Measurements from ENCODE around the gene DRG2.

The DRG2 gene

DNA sequence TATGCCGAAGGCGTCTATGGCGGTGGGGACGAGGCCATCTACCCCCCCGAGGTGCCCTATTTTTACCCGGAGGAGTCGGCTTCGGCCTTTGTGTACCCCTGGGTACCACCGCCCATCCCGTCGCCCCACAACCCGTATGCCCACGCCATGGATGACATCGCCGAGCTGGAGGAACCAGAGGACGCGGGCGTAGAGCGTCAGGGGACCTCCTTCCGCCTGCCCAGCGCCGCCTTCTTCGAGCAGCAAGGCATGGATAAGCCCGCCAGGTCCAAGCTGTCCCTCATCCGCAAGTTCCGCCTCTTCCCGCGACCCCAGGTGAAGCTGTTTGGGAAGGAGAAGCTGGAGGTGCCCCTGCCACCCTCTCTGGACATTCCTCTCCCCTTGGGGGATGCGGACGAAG lies 32.2 kb downstream of the DRG2 start:
- no peak for TF ChIP-seq TEAD4 (IDR thresholded peaks at IDR 0.05)
- no peak for TF ChIP-seq FOXM1 (IDR thresholded peaks at IDR 0.05; ENCODE audit: borderline replicate concordance, low read depth)
- no peak for TF ChIP-seq YY1 (IDR thresholded peaks at IDR 0.05; ENCODE audit: low read depth)
- TF ChIP-seq, protein P1, sequence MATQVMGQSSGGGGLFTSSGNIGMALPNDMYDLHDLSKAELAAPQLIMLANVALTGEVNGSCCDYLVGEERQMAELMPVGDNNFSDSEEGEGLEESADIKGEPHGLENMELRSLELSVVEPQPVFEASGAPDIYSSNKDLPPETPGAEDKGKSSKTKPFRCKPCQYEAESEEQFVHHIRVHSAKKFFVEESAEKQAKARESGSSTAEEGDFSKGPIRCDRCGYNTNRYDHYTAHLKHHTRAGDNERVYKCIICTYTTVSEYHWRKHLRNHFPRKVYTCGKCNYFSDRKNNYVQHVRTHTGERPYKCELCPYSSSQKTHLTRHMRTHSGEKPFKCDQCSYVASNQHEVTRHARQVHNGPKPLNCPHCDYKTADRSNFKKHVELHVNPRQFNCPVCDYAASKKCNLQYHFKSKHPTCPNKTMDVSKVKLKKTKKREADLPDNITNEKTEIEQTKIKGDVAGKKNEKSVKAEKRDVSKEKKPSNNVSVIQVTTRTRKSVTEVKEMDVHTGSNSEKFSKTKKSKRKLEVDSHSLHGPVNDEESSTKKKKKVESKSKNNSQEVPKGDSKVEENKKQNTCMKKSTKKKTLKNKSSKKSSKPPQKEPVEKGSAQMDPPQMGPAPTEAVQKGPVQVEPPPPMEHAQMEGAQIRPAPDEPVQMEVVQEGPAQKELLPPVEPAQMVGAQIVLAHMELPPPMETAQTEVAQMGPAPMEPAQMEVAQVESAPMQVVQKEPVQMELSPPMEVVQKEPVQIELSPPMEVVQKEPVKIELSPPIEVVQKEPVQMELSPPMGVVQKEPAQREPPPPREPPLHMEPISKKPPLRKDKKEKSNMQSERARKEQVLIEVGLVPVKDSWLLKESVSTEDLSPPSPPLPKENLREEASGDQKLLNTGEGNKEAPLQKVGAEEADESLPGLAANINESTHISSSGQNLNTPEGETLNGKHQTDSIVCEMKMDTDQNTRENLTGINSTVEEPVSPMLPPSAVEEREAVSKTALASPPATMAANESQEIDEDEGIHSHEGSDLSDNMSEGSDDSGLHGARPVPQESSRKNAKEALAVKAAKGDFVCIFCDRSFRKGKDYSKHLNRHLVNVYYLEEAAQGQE (IDR thresholded peaks at IDR 0.05; ENCODE audit: low read depth) = no peak
- no peak for TF ChIP-seq TCF12 (IDR thresholded peaks at IDR 0.05; ENCODE audit: low read depth)

DNA sequence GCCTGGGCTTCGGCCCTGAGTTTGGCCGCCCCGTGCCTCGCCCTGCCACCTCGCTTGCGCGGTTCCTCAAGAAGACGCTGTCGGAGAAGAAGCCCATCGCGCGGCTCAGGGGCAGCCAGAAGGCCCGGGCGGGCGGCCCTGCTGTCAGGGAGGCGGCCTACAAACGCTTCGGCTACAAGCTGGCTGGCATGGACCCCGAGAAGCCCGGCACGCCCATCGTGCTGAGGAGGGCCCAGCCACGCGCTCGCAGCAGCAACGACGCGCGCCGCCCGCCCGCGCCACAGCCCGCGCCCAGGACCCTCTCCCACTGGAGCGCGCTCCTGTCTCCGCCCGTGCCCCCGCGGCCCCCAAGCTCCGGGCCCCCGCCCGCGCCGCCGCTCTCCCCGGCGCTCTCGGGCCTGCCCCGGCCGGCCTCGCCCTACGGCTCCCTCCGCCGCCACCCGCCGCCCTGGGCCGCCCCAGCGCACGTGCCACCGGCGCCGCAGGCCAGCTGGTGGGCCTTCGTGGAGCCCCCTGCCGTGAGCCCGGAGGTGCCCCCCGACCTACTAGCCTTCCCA lies 32.8 kb downstream of the DRG2 start:
- TF ChIP-seq CREB1 (IDR thresholded peaks at IDR 0.05; ENCODE audit: low read depth) (no peak), EP300 (IDR thresholded peaks at IDR 0.05; ENCODE audit: borderline replicate concordance) (no peak), TCF12 (IDR thresholded peaks at IDR 0.05; ENCODE audit: low read depth) (no peak), CEBPB (IDR thresholded peaks at IDR 0.05) (no peak), ZBTB7A (IDR thresholded peaks at IDR 0.05; ENCODE audit: low read depth) (no peak), NFIC (IDR thresholded peaks at IDR 0.05) (no peak), YY1 (IDR thresholded peaks at IDR 0.05; ENCODE audit: low read depth) (no peak), RAD21 (IDR thresholded peaks at IDR 0.05; ENCODE audit: low read depth) (no peak), EGR1 (IDR thresholded peaks at IDR 0.05) (no peak), FOXM1 (IDR thresholded peaks at IDR 0.05; ENCODE audit: borderline replicate concordance, low read depth) (no peak), TEAD4 (IDR thresholded peaks at IDR 0.05) (no peak)
- TF ChIP-seq, protein P2, sequence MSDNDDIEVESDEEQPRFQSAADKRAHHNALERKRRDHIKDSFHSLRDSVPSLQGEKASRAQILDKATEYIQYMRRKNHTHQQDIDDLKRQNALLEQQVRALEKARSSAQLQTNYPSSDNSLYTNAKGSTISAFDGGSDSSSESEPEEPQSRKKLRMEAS (IDR thresholded peaks at IDR 0.05) = no peak
- TF ChIP-seq, protein P1 (IDR thresholded peaks at IDR 0.05; ENCODE audit: low read depth) = no peak
- TF ChIP-seq, protein P3, sequence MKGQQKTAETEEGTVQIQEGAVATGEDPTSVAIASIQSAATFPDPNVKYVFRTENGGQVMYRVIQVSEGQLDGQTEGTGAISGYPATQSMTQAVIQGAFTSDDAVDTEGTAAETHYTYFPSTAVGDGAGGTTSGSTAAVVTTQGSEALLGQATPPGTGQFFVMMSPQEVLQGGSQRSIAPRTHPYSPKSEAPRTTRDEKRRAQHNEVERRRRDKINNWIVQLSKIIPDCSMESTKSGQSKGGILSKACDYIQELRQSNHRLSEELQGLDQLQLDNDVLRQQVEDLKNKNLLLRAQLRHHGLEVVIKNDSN (IDR thresholded peaks at IDR 0.05) = no peak

DNA sequence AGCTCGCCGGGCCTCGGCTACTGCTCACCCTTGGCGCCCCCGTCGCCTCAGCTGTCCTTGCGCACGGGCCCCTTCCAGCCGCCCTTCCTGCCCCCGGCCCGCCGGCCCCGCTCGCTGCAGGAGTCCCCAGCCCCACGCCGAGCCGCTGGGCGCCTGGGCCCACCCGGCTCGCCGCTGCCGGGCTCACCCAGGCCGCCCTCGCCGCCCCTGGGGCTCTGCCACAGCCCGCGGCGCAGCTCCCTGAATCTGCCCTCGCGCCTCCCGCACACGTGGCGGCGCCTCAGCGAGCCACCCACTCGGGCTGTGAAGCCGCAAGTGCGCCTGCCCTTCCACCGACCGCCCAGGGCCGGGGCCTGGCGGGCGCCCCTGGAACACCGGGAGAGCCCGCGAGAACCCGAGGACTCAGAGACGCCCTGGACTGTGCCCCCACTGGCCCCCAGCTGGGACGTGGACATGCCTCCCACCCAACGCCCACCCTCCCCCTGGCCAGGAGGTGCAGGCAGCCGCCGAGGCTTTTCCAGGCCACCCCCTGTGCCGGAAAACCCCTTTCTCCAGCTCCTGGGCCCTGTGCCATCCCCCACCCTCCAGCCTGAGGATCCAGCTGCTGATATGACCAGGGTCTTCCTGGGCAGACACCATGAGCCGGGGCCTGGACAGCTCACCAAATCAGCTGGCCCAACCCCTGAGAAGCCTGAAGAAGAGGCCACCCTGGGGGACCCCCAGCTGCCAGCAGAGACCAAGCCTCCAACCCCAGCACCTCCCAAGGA lies 33.6 kb downstream of the DRG2 start:
- TF ChIP-seq CREB1 (IDR thresholded peaks at IDR 0.05; ENCODE audit: low read depth) = no peak
- no peak for TF ChIP-seq NFIC (IDR thresholded peaks at IDR 0.05)
- TF ChIP-seq EGR1 (IDR thresholded peaks at IDR 0.05) = no peak
- TF ChIP-seq, protein P1 (IDR thresholded peaks at IDR 0.05; ENCODE audit: low read depth) = no peak
- no peak for TF ChIP-seq TEAD4 (IDR thresholded peaks at IDR 0.05)
- TF ChIP-seq CEBPB (IDR thresholded peaks at IDR 0.05) = no peak
- no peak for TF ChIP-seq ZBTB7A (IDR thresholded peaks at IDR 0.05; ENCODE audit: low read depth)
- TF ChIP-seq YY1 (IDR thresholded peaks at IDR 0.05; ENCODE audit: low read depth) = no peak
- no peak for TF ChIP-seq TAF1 (IDR thresholded peaks at IDR 0.05; ENCODE audit: low read depth)

DNA sequence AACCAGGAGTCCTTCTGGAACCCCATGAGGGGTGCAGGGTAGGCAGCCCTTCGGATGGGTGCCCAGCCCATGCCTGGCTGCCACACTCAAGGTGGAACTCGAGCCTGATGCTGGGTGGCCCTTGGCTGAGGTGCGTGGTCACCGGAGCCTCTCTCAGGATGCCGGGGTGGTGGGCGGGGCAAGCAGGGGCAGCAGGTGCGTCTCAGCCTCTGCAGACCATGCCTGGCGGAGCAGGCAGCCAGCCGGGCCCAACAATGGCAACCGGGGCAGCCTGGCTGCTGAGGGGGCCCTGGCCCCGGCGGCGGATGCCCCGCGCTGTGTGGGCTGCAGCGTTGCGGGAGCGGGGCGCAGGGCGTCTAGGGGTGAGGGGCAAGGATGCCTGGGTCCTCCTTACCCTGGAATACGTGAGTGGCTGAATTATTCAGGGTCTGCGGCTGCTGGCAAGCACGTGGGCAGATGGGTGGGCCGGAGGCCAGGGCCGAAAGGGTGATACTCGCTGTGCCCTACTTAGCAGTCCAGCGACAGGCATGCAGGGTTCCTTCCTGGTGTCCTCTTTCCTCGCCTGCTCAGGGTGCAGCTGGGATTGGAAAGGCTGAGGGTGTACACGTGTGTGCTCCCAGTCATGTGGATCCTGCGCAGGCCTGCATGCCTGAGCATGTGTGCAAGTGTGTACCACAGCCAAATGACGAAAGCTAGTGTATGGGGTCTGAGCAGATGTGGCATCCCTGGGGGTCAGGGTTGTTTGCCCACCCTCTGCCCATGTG lies 35.4 kb downstream of the DRG2 start:
- TF ChIP-seq, protein P1 (IDR thresholded peaks at IDR 0.05; ENCODE audit: low read depth) = no peak
- TF ChIP-seq EP300 (IDR thresholded peaks at IDR 0.05; ENCODE audit: borderline replicate concordance) = no peak
